Measurements from ENCODE around the gene FCER2.

The FCER2 gene

GRCh38 chr19:7670150-7670783 lies 31.7 kb downstream of the FCER2 start:
- in situ Hi-C loops (cut with HindIII; ENCODE audit: low pct_ligation_motif_present, low sequenced_read_pairs) = no loop called here
- H3K4me3 ChIP-seq (ENCODE audit: low read depth, low read length) = no peak overlapping the region
- DNase-seq = no peak
- no peaks in the 10 kb centered on the region for H3K27me3 ChIP-seq (replicated peaks)
- H3K27ac ChIP-seq = no peak overlapping the region
- H3K36me3 ChIP-seq (replicated peaks) = no peaks in the 10 kb centered on the region
- no peak for TF ChIP-seq CTCF (IDR thresholded peaks at IDR 0.05; ENCODE audit: low read depth, low read length, missing control alignments)

GRCh38 chr19:7669641-7670040 lies 32.3 kb downstream of the FCER2 start:
- Histone ChIP-seq H3K27ac (no peak overlapping the region), H3K27me3 (replicated peaks) (no peaks in the 10 kb centered on the region), H3K36me3 (replicated peaks) (no peaks in the 10 kb centered on the region), H3K4me3 (ENCODE audit: low read depth, low read length) (no peak overlapping the region)
- DNase-seq = no peak
- in situ Hi-C loops (cut with HindIII; ENCODE audit: low pct_ligation_motif_present, low sequenced_read_pairs) = no loop called here
- TF ChIP-seq CTCF (IDR thresholded peaks at IDR 0.05; ENCODE audit: low read depth, low read length, missing control alignments) = no peak

- in situ Hi-C loops (cut with HindIII; ENCODE audit: low pct_ligation_motif_present, low sequenced_read_pairs) = no loop called here
- no peaks in the 10 kb centered on the region for H3K36me3 ChIP-seq (replicated peaks)
- H3K4me3 ChIP-seq (ENCODE audit: low read depth, low read length) = no peak within 1 kb of the TSS
- no peak for TF ChIP-seq CTCF (IDR thresholded peaks at IDR 0.05; ENCODE audit: low read depth, low read length, missing control alignments)
- DNase-seq = no peak
- H3K27ac ChIP-seq = no peak within 1 kb of the TSS
- no peaks in the 10 kb centered on the region for H3K27me3 ChIP-seq (replicated peaks)
These were observed 33.1 kb downstream of the FCER2 start, which contains the start of gene RETN for GRCh38 chr19:7668842-7669241. TSS of gene RETN (plus strand) at chr19:7669049. CDS start at chr19:7669327, 278 bp downstream.

GRCh38 chr19:7665076-7665475 lies 36.9 kb downstream of the FCER2 start:
- in situ Hi-C loops (cut with HindIII; ENCODE audit: low pct_ligation_motif_present, low sequenced_read_pairs) = no loop called here
- Histone ChIP-seq H3K4me3 (ENCODE audit: low read depth, low read length) (no peak overlapping the region), H3K36me3 (replicated peaks) (no peaks in the 10 kb centered on the region), H3K27me3 (replicated peaks) (no peaks in the 10 kb centered on the region), H3K27ac (no peak overlapping the region)
- DNase-seq = no peak
- TF ChIP-seq CTCF (IDR thresholded peaks at IDR 0.05; ENCODE audit: low read depth, low read length, missing control alignments) = no peak

GRCh38 chr19:7663706-7664105 lies 38.2 kb downstream of the FCER2 start:
- H3K27ac ChIP-seq = no peak overlapping the region
- no peaks in the 10 kb centered on the region for H3K27me3 ChIP-seq (replicated peaks)
- TF ChIP-seq CTCF (IDR thresholded peaks at IDR 0.05; ENCODE audit: low read depth, low read length, missing control alignments) = no peak
- no peaks in the 10 kb centered on the region for H3K36me3 ChIP-seq (replicated peaks)
- no peak for DNase-seq
- no peak overlapping the region for H3K4me3 ChIP-seq (ENCODE audit: low read depth, low read length)
- in situ Hi-C loops (cut with HindIII; ENCODE audit: low pct_ligation_motif_present, low sequenced_read_pairs) = no loop called here

GRCh38 chr19:7662657-7663056 lies 39.3 kb downstream of the FCER2 start:
- Histone ChIP-seq H3K4me3 (ENCODE audit: low read depth, low read length) (no peak overlapping the region), H3K27me3 (replicated peaks) (no peaks in the 10 kb centered on the region), H3K27ac (no peak overlapping the region), H3K36me3 (replicated peaks) (no peaks in the 10 kb centered on the region)
- in situ Hi-C loops (cut with HindIII; ENCODE audit: low pct_ligation_motif_present, low sequenced_read_pairs) = no loop called here
- TF ChIP-seq CTCF (IDR thresholded peaks at IDR 0.05; ENCODE audit: low read depth, low read length, missing control alignments) = no peak
- no peak for DNase-seq
